Karpas-422 (cell line): ENCODE data around the gene UXS1. TPM values are rescaled to one million over a fixed set of nuclear protein-coding genes. Genes with fewer than 3 reads are reported as not detected.

Experiments
- DNase-seq: peaks from one replicate; pipeline ENCODE4 v3.0.0-alpha.2; 2015
- H2AFZ ChIP-seq: fragments of 200-600 bp; sonication (generic); 2 replicates; pipeline ENCODE4 v1.6.1; 2014; ENCODE audit warnings: antibody characterized with exemption, low read length, mixed read lengths
- H3K27ac ChIP-seq: fragments of 200-600 bp; sonication (generic); 2 replicates; pipeline ENCODE4 v1.5.1; 2014; ENCODE audit warnings: mild to moderate bottlenecking, low read length, moderate library complexity
- H3K27me3 ChIP-seq: fragments of 200-600 bp; sonication (generic); 2 replicates; pipeline ENCODE4 v1.6.1; 2014; ENCODE audit warnings: low read length, mixed read lengths
- H3K36me3 ChIP-seq: fragments of 200-600 bp; sonication (generic); 2 replicates; pipeline ENCODE4 v1.6.1; 2014; ENCODE audit warnings: low read length, mixed read lengths; ENCODE audit not compliant: insufficient read depth
- H3K4me1 ChIP-seq: fragments of 200-600 bp; sonication (generic); 2 replicates; pipeline ENCODE4 v1.6.1; 2014; ENCODE audit warnings: mild to moderate bottlenecking, low read length, mixed read lengths
- H3K4me2 ChIP-seq: fragments of 200-600 bp; sonication (generic); 2 replicates; pipeline ENCODE4 v1.6.1; 2014; ENCODE audit warnings: low read length, low read depth, mild to moderate bottlenecking; ENCODE audit not compliant: poor library complexity, severe bottlenecking
- H3K4me3 ChIP-seq: fragments of 200-600 bp; sonication (generic); 2 replicates; pipeline ENCODE4 v1.5.1; 2014; ENCODE audit warnings: mild to moderate bottlenecking, antibody characterized with exemption, low read length, mixed read lengths
- H3K79me2 ChIP-seq: fragments of 200-600 bp; sonication (generic); 2 replicates; pipeline ENCODE4 v1.6.1; 2014; ENCODE audit warnings: mild to moderate bottlenecking, low read length, mixed read lengths
- H3K9ac ChIP-seq: fragments of 200-600 bp; sonication (generic); 2 replicates; pipeline ENCODE4 v1.6.0; 2014; ENCODE audit warnings: low read length
- H3K9me2 ChIP-seq: fragments of 200-600 bp; sonication (generic), shearing (Covaris generic); replicated peaks from 2 replicates; pipeline ENCODE4 v1.6.0; 2014; ENCODE audit warnings: mild to moderate bottlenecking, low read length, moderate library complexity; ENCODE audit not compliant: insufficient read depth
- H3K9me3 ChIP-seq: fragments of 300-700, 200-600 bp; sonication (generic); 2 replicates; pipeline ENCODE4 v1.6.1; 2014; ENCODE audit warnings: low read length, mixed read lengths
- H4K20me1 ChIP-seq: fragments of 200-600 bp; sonication (generic); 2 replicates; pipeline ENCODE4 v1.6.1; 2014; ENCODE audit warnings: mild to moderate bottlenecking, antibody characterized with exemption, low read length, low read depth; ENCODE audit not compliant: insufficient read depth
- total RNA-seq: library from RNA; depleted of rRNA; stranded (reverse); fragments of >200 nt; shearing (Covaris generic); gene quantifications from 2 replicates; pipeline ENCODE4 v1.2.3, GENCODE V29; 2014; ENCODE audit warnings: low replicate concordance

Gene UXS1
- total RNA-seq, 1 experiment from 2014 or later: 8.4 TPM

DNA sequence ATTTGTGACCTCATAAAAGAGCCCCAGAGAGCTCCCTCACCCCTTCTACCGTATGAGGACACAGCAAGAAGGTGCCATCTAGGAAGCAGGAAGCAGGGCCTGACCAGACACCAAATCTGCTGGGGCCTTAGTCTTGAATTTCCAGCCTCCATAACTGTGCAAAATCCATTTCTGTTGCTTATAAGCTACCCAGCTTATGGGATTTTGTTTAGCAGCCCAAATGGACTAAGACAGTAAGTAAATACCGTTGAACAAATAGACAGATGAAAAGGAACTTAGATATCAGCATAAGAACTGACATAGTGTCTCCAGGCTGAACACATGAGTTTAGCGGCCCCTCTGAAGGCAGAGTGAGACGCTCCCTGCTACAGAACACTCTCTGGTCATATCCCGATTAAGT, 130.9 kb downstream of the UXS1 start:
- Histone ChIP-seq H3K27ac (no peak overlapping the region), H3K9ac (no peak overlapping the region), H3K9me3 (no peaks in the 10 kb centered on the region), H2AFZ (no peak overlapping the region), H3K27me3 (no peaks in the 10 kb centered on the region), H4K20me1 (no peaks in the 10 kb centered on the region), H3K4me1 (no peaks in the 10 kb centered on the region), H3K36me3 (no peaks in the 10 kb centered on the region), H3K9me2 (no peaks in the 10 kb centered on the region), H3K79me2 (no peaks in the 10 kb centered on the region), H3K4me2 (no peak overlapping the region), H3K4me3 (no peak overlapping the region)
- DNase-seq: no peak

GRCh38 chr2:106062627-106063026, 131.5 kb downstream of the UXS1 start:
- Histone ChIP-seq H3K4me2 (no peak overlapping the region), H3K79me2 (no peaks in the 10 kb centered on the region), H3K9me2 (no peaks in the 10 kb centered on the region), H2AFZ (no peak overlapping the region), H3K4me3 (no peak overlapping the region), H3K27ac (no peak overlapping the region), H4K20me1 (no peaks in the 10 kb centered on the region), H3K36me3 (no peaks in the 10 kb centered on the region), H3K9ac (no peak overlapping the region), H3K4me1 (no peaks in the 10 kb centered on the region), H3K9me3 (no peaks in the 10 kb centered on the region), H3K27me3 (no peaks in the 10 kb centered on the region)
- no peak for DNase-seq

GRCh38 chr2:106061611-106062349, 132.3 kb downstream of the UXS1 start:
- Histone ChIP-seq H3K9ac (no peak overlapping the region), H3K9me2 (no peaks in the 10 kb centered on the region), H3K9me3 (no peaks in the 10 kb centered on the region), H3K27me3 (no peaks in the 10 kb centered on the region), H3K36me3 (no peaks in the 10 kb centered on the region), H3K4me3 (no peak overlapping the region), H4K20me1 (no peaks in the 10 kb centered on the region), H3K79me2 (no peaks in the 10 kb centered on the region), H3K4me1 (no peaks in the 10 kb centered on the region), H3K4me2 (no peak overlapping the region), H3K27ac (no peak overlapping the region), H2AFZ (no peak overlapping the region)
- DNase-seq: no peak

DNA sequence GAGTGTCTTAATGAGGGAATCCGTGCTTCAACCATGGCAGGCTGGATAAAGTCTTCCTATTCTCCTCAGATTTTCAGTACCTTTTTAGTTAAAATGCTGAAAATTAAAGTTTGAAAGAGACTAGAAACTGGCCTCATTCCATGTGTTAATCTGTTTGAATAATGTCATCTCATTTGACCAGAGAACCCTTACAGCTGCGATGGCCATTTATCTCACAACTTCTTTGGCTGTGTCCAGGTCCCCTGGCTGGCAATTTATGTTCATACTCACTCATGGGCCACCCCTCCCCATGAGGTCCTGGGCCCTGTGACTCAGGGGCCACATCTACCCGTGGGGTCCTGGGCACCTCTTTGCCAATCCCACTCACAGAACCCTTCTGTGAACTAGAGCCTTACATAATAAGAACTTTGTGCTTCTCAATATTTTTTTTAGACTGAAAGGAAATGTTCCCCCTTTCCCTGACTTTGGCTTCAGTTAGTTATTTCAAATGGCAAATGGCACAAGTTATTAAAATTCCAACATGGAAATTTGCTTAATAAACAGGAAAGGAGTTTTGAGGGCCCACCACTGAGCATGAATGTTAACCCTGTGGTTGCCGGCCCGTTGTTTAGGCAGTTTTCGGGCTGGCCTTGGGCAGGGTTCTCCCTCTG, 134.6 kb downstream of the UXS1 start:
- Histone ChIP-seq H3K9me2 (no peaks in the 10 kb centered on the region), H3K27me3 (no peaks in the 10 kb centered on the region), H3K9ac (no peak overlapping the region), H3K9me3 (no peaks in the 10 kb centered on the region), H3K36me3 (no peaks in the 10 kb centered on the region), H2AFZ (no peak overlapping the region), H3K27ac (no peak overlapping the region), H3K4me2 (no peak overlapping the region), H3K4me1 (no peaks in the 10 kb centered on the region), H3K79me2 (no peaks in the 10 kb centered on the region), H3K4me3 (no peak overlapping the region), H4K20me1 (no peaks in the 10 kb centered on the region)
- DNase-seq: no peak

GRCh38 chr2:106058469-106059137, 135.5 kb downstream of the UXS1 start:
- DNase-seq: no peak
- Histone ChIP-seq H3K79me2 (no peaks in the 10 kb centered on the region), H3K4me2 (no peak overlapping the region), H3K27ac (no peak overlapping the region), H4K20me1 (no peaks in the 10 kb centered on the region), H3K9ac (no peak overlapping the region), H3K9me3 (no peaks in the 10 kb centered on the region), H3K4me3 (no peak overlapping the region), H3K9me2 (no peaks in the 10 kb centered on the region), H3K4me1 (no peaks in the 10 kb centered on the region), H3K27me3 (no peaks in the 10 kb centered on the region), H2AFZ (no peak overlapping the region), H3K36me3 (no peaks in the 10 kb centered on the region)

DNA sequence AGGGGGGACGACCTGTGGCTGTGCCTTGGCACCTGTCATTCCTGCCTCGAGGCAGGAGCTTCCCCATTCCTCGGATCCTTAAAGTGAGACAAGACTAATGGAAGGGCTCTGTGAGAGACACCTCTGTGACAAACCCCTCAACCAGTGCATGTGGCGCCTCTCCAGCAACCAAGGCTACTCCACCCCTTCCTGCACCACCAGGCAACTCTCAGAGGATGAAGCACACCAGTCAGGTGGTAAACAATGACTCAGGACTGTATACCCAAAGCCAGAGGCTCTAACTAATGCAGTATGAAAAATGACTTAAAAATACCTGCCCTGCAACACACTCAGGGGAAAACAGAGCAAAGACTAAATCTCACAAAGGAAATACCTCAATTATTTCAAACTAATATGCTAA, 136.9 kb downstream of the UXS1 start:
- H3K9me3 ChIP-seq: no peaks in the 10 kb centered on the region
- no peak overlapping the region for H3K4me3 ChIP-seq
- H4K20me1 ChIP-seq: no peaks in the 10 kb centered on the region
- no peaks in the 10 kb centered on the region for H3K79me2 ChIP-seq
- no peak overlapping the region for H2AFZ ChIP-seq
- no peaks in the 10 kb centered on the region for H3K4me1 ChIP-seq
- H3K9me2 ChIP-seq: no peaks in the 10 kb centered on the region
- H3K9ac ChIP-seq: no peak overlapping the region
- DNase-seq: no peak
- H3K27me3 ChIP-seq: no peaks in the 10 kb centered on the region
- no peak overlapping the region for H3K4me2 ChIP-seq
- H3K36me3 ChIP-seq: no peaks in the 10 kb centered on the region
- H3K27ac ChIP-seq: no peak overlapping the region

DNA sequence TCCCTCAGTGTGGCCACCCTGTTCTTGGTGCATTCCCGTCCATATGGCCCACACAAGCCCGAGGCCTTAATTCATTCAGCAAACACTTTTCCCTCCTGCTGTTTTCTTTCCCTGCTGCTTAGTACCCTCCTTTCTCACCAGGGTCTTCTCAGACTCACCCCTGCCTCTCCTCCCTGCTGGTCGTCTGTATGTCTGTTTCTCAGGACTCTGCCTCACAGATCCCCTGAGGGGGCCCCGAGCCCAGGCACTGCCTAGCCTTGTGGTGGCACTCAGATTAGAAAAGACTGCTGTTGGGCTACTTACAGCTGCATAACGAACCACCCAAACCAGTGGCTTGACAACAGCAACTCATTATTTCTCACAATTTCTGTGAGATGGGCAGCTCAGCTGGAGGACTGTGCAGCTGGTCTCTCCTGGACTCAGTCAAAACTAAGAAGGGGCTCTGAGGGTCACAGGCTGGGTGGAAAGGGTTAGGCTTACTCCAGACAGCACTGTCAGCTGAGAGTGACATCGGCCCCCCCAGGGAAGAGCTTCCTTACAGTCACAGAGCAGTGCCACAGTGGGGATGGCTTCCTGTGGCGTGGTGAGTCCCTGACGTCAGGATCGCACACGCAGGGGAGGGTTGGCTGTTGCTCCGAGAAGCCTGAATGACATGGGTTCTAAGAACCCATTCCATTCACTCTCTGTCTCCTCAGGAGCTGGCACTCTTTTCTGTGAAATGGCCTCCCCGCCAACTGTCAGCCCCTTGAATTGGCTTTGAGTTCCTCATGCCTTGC, 139.0 kb downstream of the UXS1 start:
- Histone ChIP-seq H3K4me3 (no peak overlapping the region), H3K36me3 (no peaks in the 10 kb centered on the region), H3K27ac (no peak overlapping the region), H3K27me3 (no peaks in the 10 kb centered on the region), H3K4me1 (no peaks in the 10 kb centered on the region), H4K20me1 (no peaks in the 10 kb centered on the region), H3K9ac (no peak overlapping the region), H3K4me2 (no peak overlapping the region), H3K9me2 (no peaks in the 10 kb centered on the region), H3K79me2 (no peaks in the 10 kb centered on the region), H2AFZ (no peak overlapping the region), H3K9me3 (no peaks in the 10 kb centered on the region)
- no peak for DNase-seq

GRCh38 chr2:106054321-106054720, 139.8 kb downstream of the UXS1 start:
- H3K9ac ChIP-seq: no peak overlapping the region
- H3K36me3 ChIP-seq: no peaks in the 10 kb centered on the region
- no peaks in the 10 kb centered on the region for H3K4me1 ChIP-seq
- H3K4me3 ChIP-seq: no peak overlapping the region
- DNase-seq: no peak
- no peak overlapping the region for H3K27ac ChIP-seq
- no peak overlapping the region for H2AFZ ChIP-seq
- no peaks in the 10 kb centered on the region for H3K9me3 ChIP-seq
- H3K4me2 ChIP-seq: no peak overlapping the region
- no peaks in the 10 kb centered on the region for H3K79me2 ChIP-seq
- H3K27me3 ChIP-seq: no peaks in the 10 kb centered on the region
- no peaks in the 10 kb centered on the region for H3K9me2 ChIP-seq
- no peaks in the 10 kb centered on the region for H4K20me1 ChIP-seq
